Measurements from ENCODE around the gene PNPLA5.

DNA sequence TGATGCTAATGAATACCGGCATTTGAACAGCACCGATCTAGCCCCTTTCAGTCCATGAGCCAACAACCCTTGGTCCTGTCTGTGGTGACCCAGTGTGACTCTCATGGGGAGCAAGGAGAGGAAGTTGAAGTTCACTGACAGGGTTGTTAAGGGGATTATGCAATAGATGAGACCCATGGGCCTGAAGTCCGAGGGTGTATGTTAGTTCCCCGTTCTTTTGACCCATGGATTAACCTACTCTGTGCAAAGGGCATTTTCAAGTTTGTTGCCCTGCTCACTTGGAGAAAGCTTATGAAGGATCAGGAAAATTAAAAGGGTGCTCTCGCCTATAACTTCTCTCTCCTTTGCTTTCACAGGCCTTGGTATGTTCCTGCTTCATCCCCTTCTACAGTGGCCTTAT lies 36.7 kb upstream of the PNPLA5 start:
- TF ChIP-seq, protein P1, sequence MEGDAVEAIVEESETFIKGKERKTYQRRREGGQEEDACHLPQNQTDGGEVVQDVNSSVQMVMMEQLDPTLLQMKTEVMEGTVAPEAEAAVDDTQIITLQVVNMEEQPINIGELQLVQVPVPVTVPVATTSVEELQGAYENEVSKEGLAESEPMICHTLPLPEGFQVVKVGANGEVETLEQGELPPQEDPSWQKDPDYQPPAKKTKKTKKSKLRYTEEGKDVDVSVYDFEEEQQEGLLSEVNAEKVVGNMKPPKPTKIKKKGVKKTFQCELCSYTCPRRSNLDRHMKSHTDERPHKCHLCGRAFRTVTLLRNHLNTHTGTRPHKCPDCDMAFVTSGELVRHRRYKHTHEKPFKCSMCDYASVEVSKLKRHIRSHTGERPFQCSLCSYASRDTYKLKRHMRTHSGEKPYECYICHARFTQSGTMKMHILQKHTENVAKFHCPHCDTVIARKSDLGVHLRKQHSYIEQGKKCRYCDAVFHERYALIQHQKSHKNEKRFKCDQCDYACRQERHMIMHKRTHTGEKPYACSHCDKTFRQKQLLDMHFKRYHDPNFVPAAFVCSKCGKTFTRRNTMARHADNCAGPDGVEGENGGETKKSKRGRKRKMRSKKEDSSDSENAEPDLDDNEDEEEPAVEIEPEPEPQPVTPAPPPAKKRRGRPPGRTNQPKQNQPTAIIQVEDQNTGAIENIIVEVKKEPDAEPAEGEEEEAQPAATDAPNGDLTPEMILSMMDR (conservative IDR thresholded peaks at IDR 0.05; ENCODE audit: low read length): no peak
- no peak for TF ChIP-seq EZH2phosphoT487 (IDR thresholded peaks at IDR 0.05; ENCODE audit: borderline replicate concordance, low read depth, low read length)

Measured in OCI-LY7 (cell line).